HCT116 (cell line): ENCODE measurements around the gene BCAR3.

Experiments
- CEBPB ChIP-seq: IDR thresholded peaks from 2 replicates; pipeline ENCODE4 v1.6.1; 2012; ENCODE audit warnings: low read depth
- CTCF ChIP-seq, 3 experiments: fragments of 200-600 bp in 1 of 3; sonication (generic) in 1 of 3; IDR thresholded peaks in 2 of 3; conservative IDR thresholded peaks in 1 of 3; 2 replicates each; pipeline ENCODE4 v1.5.1; 2012 to 2017; ENCODE audit warnings: low read depth in 2 of 3, low read length in 2 of 3, antibody characterized with exemption in 1 of 3, borderline replicate concordance in 1 of 3, control low read depth in 1 of 3, mild to moderate bottlenecking in 1 of 3, mixed read lengths in 1 of 3, mixed run types in 1 of 3, moderate library complexity in 1 of 3; ENCODE audit not compliant: insufficient read depth in 1 of 3
- POLR2AphosphoS5 ChIP-seq: IDR thresholded peaks from 2 replicates; pipeline ENCODE4 v1.6.1; 2011; ENCODE audit warnings: mild to moderate bottlenecking, low read depth, low read length, moderate library complexity
- TCF7L2 ChIP-seq: IDR thresholded peaks from 2 replicates; pipeline ENCODE4 v1.7.0; 2011; ENCODE audit warnings: borderline replicate concordance, inconsistent platforms; ENCODE audit not compliant: insufficient read depth, insufficient read length; ENCODE audit errors: extremely low read depth

DNA sequence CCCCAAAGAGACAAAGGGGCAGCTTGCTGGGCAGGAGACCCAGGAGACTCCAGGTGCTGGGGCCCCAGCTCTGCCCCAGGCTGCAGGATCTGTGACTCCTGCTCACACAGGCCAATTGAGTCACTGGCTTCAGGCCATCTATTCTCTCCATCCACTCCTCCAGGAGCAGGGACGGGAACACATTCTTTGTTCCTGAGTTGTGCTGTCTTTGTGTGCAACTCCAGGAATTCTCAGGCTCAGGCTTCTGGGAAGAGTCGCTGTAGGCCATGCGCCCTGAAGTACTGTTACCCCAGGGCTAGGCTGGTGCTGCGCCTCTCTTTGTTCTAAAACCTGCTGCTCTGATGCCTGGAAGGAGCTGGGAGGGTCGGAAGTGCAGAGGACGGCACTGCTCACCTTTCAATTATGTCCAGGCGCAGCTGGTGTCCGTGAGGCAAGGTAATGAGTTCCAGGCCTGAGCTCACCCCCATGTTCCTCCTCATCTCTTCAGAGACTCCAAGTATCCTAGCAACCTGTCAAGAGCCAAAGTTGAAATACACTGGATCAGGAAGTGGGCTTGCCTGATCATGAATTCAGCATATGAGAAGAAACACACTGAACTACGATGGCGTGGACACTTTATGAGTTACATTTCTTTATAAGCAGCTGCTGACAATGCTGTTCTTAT is 105.9 kb downstream of the BCAR3 start:
- no peak for TF ChIP-seq CEBPB
- TF ChIP-seq POLR2AphosphoS5 = no peak
- TF ChIP-seq TCF7L2 = no peak
- TF ChIP-seq CTCF (IDR thresholded peaks at IDR 0.05 in 2 of 3, conservative IDR thresholded peaks at IDR 0.05 in 1 of 3; ENCODE audit: borderline replicate concordance in 1 of 3, insufficient read depth in 1 of 3, low read depth in 2 of 3, low read length in 2 of 3) = no peak
